Right lobe of liver (tissue), 4 donors: ENCODE results near the gene ARHGEF10L.

Source experiments
- CTCF ChIP-seq, 4 donors: fragments of 200-600 bp in 3 of 4; fragments of 450-650 bp in 1 of 4; IDR thresholded peaks; one replicate each; pipeline versions ENCODE4 v1.5.1 to v1.8.0; 2016 to 2022; ENCODE audit warnings: antibody characterized with exemption in 4 of 4, mild to moderate bottlenecking in 2 of 4
- POLR2A ChIP-seq: fragments of 450-650 bp; IDR thresholded peaks from one replicate; pipeline ENCODE4 v1.6.1; 2017; ENCODE audit warnings: antibody characterized with exemption, mild to moderate bottlenecking
- donor health status: DM: no; HTN: no; CAD: no.
- donor health status: DM: no; HTN: no; CAD: no.
- donor health status: DM: no; HTN: yes; CAD: no.

DNA sequence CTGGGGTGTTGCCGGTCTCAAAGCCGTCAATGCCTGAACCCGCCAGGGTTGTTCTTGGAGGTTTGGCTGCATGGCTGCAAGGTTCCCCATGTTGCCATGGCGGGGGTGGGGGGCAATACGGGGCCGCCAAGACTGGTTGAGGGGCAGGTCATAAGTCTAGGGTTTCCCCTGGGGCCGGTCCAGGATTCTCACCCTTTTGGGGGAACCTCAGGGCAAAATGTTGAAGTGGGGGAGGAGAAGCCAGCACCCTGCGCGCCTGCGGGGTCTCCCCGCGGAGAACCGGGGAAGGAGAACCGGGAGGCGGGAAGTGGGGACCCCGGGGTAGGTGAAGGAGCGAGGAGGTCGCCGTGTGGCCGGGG, 401 bp upstream of the ARHGEF10L start:
- TF ChIP-seq CTCF (IDR thresholded peaks at IDR 0.05) (no peak), POLR2A (no peak)
